Activated naive CD8-positive, alpha-beta T cell (primary cell): ENCODE data around the gene HIVEP1.
A peak's percentile ranks its signal among the peaks of the same experiment; 100 is the strongest.

Experiments
- H3K27ac Mint-ChIP-seq: one replicate; pipeline ENCODE4 v1.8.0; 2021; ENCODE audit warnings: mixed read lengths
- H3K27me3 Mint-ChIP-seq: one replicate; pipeline ENCODE4 v1.8.0; 2021; ENCODE audit warnings: mixed read lengths
- H3K36me3 Mint-ChIP-seq: one replicate; pipeline ENCODE4 v1.8.0; 2021; ENCODE audit warnings: mixed read lengths
- H3K4me1 Mint-ChIP-seq: one replicate; pipeline ENCODE4 v1.8.0; 2021; ENCODE audit warnings: low read depth, mixed read lengths
- H3K4me3 Mint-ChIP-seq: one replicate; pipeline ENCODE4 v1.8.0; 2021; ENCODE audit warnings: mild to moderate bottlenecking, mixed read lengths
- H3K9me3 Mint-ChIP-seq: one replicate; pipeline ENCODE4 v1.8.0; 2021; ENCODE audit warnings: low read depth, mixed read lengths

Gene HIVEP1

GRCh38 chr6:12012038-12012557, at the start of gene HIVEP1:
Gene HIVEP1, plus strand, starts transcription at chr6:12012312. Its CDS starts 3,317 bp downstream, at chr6:12015629.
- Mint-ChIP-seq H3K27me3 (no peaks in the 10 kb centered on the region), H3K4me1 (peaks cover 65% of the 10 kb centered on the region), H3K27ac (peak within 1 kb of the TSS; percentile 98), H3K4me3 (peak within 1 kb of the TSS; percentile 98), H3K9me3 (peaks cover 5% of the 10 kb centered on the region), H3K36me3 (peaks cover 12% of the 10 kb centered on the region)

GRCh38 chr6:11963756-11964500, 48.2 kb upstream of the HIVEP1 start:
- Mint-ChIP-seq H3K36me3 (no peaks in the 10 kb centered on the region), H3K9me3 (no peaks in the 10 kb centered on the region), H3K27ac (no peak overlapping the region), H3K4me3 (no peak overlapping the region), H3K27me3 (no peaks in the 10 kb centered on the region), H3K4me1 (no peaks in the 10 kb centered on the region)

- H3K27me3 Mint-ChIP-seq: no peaks in the 10 kb centered on the region
- no peaks in the 10 kb centered on the region for H3K4me1 Mint-ChIP-seq
- no peaks in the 10 kb centered on the region for H3K36me3 Mint-ChIP-seq
- H3K27ac Mint-ChIP-seq: no peak overlapping the region
- H3K4me3 Mint-ChIP-seq: no peak overlapping the region
- H3K9me3 Mint-ChIP-seq: no peaks in the 10 kb centered on the region
Observed at GRCh38 chr6:11964729-11965335, 47.3 kb upstream of the HIVEP1 start.

- no peaks in the 10 kb centered on the region for H3K27me3 Mint-ChIP-seq
- H3K4me1 Mint-ChIP-seq: no peaks in the 10 kb centered on the region
- no peaks in the 10 kb centered on the region for H3K36me3 Mint-ChIP-seq
- H3K9me3 Mint-ChIP-seq: no peaks in the 10 kb centered on the region
- no peak overlapping the region for H3K27ac Mint-ChIP-seq
- no peak overlapping the region for H3K4me3 Mint-ChIP-seq
Observed at GRCh38 chr6:11965499-11965898, 46.6 kb upstream of the HIVEP1 start.

- Mint-ChIP-seq H3K27ac (no peak overlapping the region), H3K4me1 (no peaks in the 10 kb centered on the region), H3K4me3 (no peak overlapping the region), H3K36me3 (no peaks in the 10 kb centered on the region), H3K27me3 (no peaks in the 10 kb centered on the region), H3K9me3 (no peaks in the 10 kb centered on the region)
Observed at GRCh38 chr6:11968241-11968806, 43.8 kb upstream of the HIVEP1 start.

GRCh38 chr6:11969092-11969491, 43.0 kb upstream of the HIVEP1 start:
- no peaks in the 10 kb centered on the region for H3K9me3 Mint-ChIP-seq
- no peaks in the 10 kb centered on the region for H3K4me1 Mint-ChIP-seq
- no peak overlapping the region for H3K27ac Mint-ChIP-seq
- no peaks in the 10 kb centered on the region for H3K36me3 Mint-ChIP-seq
- H3K27me3 Mint-ChIP-seq: no peaks in the 10 kb centered on the region
- no peak overlapping the region for H3K4me3 Mint-ChIP-seq

GRCh38 chr6:11970114-11970513, 42.0 kb upstream of the HIVEP1 start:
- H3K27me3 Mint-ChIP-seq: no peaks in the 10 kb centered on the region
- H3K27ac Mint-ChIP-seq: no peak overlapping the region
- peaks cover 4% of the 10 kb centered on the region for H3K4me1 Mint-ChIP-seq
- no peak overlapping the region for H3K4me3 Mint-ChIP-seq
- no peaks in the 10 kb centered on the region for H3K36me3 Mint-ChIP-seq
- no peaks in the 10 kb centered on the region for H3K9me3 Mint-ChIP-seq

- Mint-ChIP-seq H3K4me3 (no peak overlapping the region), H3K9me3 (no peaks in the 10 kb centered on the region), H3K4me1 (peaks cover 11% of the 10 kb centered on the region), H3K27ac (no peak overlapping the region), H3K27me3 (no peaks in the 10 kb centered on the region), H3K36me3 (no peaks in the 10 kb centered on the region)
Observed at GRCh38 chr6:11971154-11971553, 41.0 kb upstream of the HIVEP1 start.

- Mint-ChIP-seq H3K27me3 (no peaks in the 10 kb centered on the region), H3K4me1 (peaks cover 20% of the 10 kb centered on the region), H3K4me3 (no peak overlapping the region), H3K36me3 (no peaks in the 10 kb centered on the region), H3K9me3 (no peaks in the 10 kb centered on the region), H3K27ac (no peak overlapping the region)
Observed at GRCh38 chr6:11972270-11972669, 39.8 kb upstream of the HIVEP1 start.

GRCh38 chr6:11972806-11973205, 39.3 kb upstream of the HIVEP1 start:
- H3K9me3 Mint-ChIP-seq: no peaks in the 10 kb centered on the region
- no peaks in the 10 kb centered on the region for H3K36me3 Mint-ChIP-seq
- peaks cover 22% of the 10 kb centered on the region for H3K4me1 Mint-ChIP-seq
- H3K4me3 Mint-ChIP-seq: no peak overlapping the region
- H3K27me3 Mint-ChIP-seq: no peaks in the 10 kb centered on the region
- H3K27ac Mint-ChIP-seq: no peak overlapping the region

GRCh38 chr6:11973238-11973637, 38.9 kb upstream of the HIVEP1 start:
- no peak overlapping the region for H3K27ac Mint-ChIP-seq
- H3K4me3 Mint-ChIP-seq: no peak overlapping the region
- H3K4me1 Mint-ChIP-seq: peaks cover 25% of the 10 kb centered on the region
- H3K36me3 Mint-ChIP-seq: no peaks in the 10 kb centered on the region
- no peaks in the 10 kb centered on the region for H3K9me3 Mint-ChIP-seq
- H3K27me3 Mint-ChIP-seq: no peaks in the 10 kb centered on the region

GRCh38 chr6:11974089-11974488, 38.0 kb upstream of the HIVEP1 start:
- Mint-ChIP-seq H3K36me3 (no peaks in the 10 kb centered on the region), H3K4me3 (no peak overlapping the region)

GRCh38 chr6:11975353-11975977, 36.6 kb upstream of the HIVEP1 start:
- no peaks in the 10 kb centered on the region for H3K9me3 Mint-ChIP-seq
- no peaks in the 10 kb centered on the region for H3K27me3 Mint-ChIP-seq
- peaks cover 28% of the 10 kb centered on the region for H3K4me1 Mint-ChIP-seq
- H3K27ac Mint-ChIP-seq: peak overlapping the region; percentile 79
- H3K36me3 Mint-ChIP-seq: no peaks in the 10 kb centered on the region
- H3K4me3 Mint-ChIP-seq: peak overlapping the region; percentile 4

More at GRCh38 chr6:11974089-11974488, 38.0 kb upstream of the HIVEP1 start:
- Mint-ChIP-seq H3K4me1 (peaks cover 28% of the 10 kb centered on the region), H3K27ac (no peak overlapping the region), H3K27me3 (no peaks in the 10 kb centered on the region), H3K9me3 (no peaks in the 10 kb centered on the region)

- H3K27me3 Mint-ChIP-seq: no peaks in the 10 kb centered on the region
- H3K9me3 Mint-ChIP-seq: no peaks in the 10 kb centered on the region
- H3K36me3 Mint-ChIP-seq: no peaks in the 10 kb centered on the region
- H3K4me1 Mint-ChIP-seq: peaks cover 28% of the 10 kb centered on the region
- H3K27ac Mint-ChIP-seq: no peak overlapping the region
- H3K4me3 Mint-ChIP-seq: no peak overlapping the region
Observed at GRCh38 chr6:11976489-11976888, 35.6 kb upstream of the HIVEP1 start.

- no peaks in the 10 kb centered on the region for H3K27me3 Mint-ChIP-seq
- no peaks in the 10 kb centered on the region for H3K36me3 Mint-ChIP-seq
- no peak overlapping the region for H3K27ac Mint-ChIP-seq
- H3K4me3 Mint-ChIP-seq: no peak overlapping the region
- H3K9me3 Mint-ChIP-seq: no peaks in the 10 kb centered on the region
- H3K4me1 Mint-ChIP-seq: peaks cover 28% of the 10 kb centered on the region
Observed at GRCh38 chr6:11977193-11977592, 34.9 kb upstream of the HIVEP1 start.
